NOMO-1 treated with DMSO at 0.1 percent for 48 hours (cell line): ENCODE measurements around the gene PGLYRP3.
A peak's percentile ranks its signal among the peaks of the same experiment; 100 is the strongest.

Experiments
- DNase-seq: peaks from one replicate; lab custom pipeline; 2025; ENCODE audit not compliant: unreplicated experiment; lab: John Stamatoyannopoulos, UW

PGLYRP3 gene, protein sequence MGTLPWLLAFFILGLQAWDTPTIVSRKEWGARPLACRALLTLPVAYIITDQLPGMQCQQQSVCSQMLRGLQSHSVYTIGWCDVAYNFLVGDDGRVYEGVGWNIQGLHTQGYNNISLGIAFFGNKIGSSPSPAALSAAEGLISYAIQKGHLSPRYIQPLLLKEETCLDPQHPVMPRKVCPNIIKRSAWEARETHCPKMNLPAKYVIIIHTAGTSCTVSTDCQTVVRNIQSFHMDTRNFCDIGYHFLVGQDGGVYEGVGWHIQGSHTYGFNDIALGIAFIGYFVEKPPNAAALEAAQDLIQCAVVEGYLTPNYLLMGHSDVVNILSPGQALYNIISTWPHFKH

DNA sequence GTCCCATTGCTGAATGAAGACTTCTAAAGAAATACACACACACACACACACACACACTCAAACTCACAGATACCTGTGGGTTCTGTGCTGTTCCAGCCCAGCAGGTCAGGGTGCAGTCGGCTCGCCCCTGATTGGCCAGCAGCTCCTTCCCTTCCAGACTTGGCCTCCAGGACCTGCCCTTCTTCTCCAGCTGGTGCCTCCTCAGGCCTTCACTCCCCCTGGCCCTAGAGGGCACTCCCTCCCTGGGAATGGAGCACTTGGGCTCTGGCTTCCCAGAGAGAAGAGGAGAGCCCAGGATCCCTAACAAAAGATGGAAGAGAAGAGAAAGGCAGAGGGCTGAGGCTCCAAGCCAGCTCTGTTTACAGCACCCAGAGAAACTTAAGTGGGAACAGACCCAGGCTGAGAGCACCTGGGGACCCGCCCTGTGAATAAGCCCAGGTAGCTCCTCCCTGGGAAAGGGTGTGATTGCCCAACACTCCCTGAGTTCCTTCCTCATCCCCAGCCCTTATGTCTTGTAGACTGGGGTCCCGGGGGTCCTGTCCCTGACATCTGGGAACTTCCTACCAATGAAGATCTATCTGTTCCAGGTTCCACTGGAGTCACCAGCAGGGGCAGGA, at the start of gene PGLYRP3:
PGLYRP3 (minus strand) TSS at position 383 of the 617 bp plus-strand sequence. CDS start 2,287 bp downstream, outside the sequence.
- DNase-seq, result no peak

DNA sequence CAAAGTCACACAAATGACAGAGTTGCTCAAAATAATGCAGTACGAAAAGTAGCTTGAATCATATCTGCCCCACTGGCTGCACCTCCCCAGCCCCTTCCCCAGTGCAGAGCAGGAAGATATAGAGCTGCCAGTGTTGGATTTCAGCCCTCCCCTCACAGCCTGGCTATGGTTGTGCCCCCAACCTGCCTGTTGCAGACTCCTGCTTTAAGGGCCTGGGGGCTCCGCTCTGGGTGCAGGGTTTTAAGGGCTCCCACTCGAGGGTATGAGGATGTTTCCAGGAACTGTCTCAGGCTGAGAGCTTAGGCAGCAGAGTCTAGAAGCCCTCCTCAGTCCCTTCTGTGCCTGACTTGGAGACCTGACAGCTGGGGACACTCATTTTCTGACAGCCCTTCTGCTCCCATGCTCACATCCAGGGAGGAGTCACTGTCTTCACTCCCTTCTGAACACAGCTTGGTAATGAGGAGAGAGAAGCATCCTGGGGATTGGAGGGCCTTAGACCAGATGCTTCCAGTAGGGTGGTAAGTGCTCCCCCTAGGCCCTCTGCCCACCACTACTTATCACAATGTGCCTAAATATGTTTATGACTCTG, 49.5 kb upstream of the PGLYRP3 start:
- DNase-seq, result no peak

DNA sequence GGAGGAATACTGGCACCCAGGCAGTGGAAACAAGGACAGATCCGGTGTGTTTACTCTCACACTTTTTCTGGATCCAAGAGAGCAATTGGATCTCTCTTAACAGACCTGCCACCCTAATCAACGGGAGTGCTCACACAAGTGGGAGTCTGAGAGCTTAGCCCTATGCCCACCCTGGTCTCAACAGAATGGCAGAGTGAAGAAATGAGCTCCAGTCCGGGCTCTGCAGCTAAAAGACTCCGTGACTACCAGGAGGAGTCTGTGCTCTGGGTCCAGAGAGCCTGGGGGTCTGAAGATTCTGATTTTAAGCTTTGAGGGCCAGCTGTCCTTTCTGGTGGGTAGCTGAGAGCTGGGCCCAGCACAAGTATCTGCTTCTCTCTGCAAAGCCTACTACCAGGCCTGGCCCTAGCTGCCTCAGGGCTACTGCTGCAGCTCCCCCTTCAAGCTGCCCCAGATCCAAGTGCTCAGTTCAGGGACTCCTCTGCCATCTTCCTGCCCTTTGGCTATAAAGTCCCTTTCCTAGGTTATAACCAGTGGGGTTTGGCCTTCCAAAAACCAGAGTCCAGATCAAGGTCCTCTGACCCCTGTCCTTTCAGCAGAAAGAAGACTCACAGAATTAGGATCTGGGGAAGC, 48.8 kb upstream of the PGLYRP3 start:
- no peak for DNase-seq

DNA sequence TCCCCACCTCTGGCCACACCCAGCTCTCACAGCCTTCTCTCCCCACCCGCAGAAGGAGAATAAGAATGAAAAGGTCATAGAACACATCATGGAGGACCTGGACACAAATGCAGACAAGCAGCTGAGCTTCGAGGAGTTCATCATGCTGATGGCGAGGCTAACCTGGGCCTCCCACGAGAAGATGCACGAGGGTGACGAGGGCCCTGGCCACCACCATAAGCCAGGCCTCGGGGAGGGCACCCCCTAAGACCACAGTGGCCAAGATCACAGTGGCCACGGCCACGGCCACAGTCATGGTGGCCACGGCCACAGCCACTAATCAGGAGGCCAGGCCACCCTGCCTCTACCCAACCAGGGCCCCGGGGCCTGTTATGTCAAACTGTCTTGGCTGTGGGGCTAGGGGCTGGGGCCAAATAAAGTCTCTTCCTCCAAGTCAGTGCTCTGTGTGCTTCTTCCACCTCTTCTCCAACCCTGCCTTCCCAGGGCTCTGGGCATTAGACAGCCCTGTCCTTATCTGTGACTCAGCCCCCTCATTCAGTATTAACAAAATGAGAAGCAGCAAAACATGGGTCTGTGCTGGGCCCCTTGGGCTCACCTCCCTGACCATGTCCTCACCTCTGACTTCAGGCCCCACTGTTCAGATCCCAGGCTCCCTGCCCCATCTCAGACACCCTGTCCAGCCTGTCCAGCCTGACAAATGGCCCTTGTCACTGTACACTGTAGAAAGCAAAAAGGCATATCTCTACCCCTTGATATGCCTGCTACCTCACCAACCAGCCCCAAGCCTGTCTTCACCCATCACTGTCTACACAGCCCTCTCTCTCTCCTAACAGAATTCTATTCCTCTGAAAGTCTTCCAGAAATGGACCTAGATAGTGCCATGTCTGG, 48.1 kb upstream of the PGLYRP3 start:
- no peak for DNase-seq

DNA sequence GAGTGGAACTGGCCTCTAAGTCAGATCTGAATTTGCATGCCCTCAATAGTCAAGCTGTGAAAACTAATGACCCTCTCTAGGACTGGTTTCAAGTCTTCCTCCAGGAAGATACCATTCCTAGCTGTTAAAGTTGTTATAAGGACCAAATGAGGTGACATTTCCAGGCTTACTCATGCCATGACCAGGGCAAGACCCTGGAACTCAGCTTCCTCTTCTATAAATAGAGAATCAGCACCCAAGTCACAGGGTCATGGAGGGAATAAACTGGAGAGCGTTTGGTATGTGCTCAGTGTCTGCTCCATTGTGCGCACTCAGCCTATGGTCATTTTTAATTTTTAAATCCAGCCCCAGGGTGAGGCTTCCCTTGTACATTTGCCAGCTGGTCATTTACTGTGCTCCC, 47.4 kb upstream of the PGLYRP3 start:
- no peak for DNase-seq

DNA sequence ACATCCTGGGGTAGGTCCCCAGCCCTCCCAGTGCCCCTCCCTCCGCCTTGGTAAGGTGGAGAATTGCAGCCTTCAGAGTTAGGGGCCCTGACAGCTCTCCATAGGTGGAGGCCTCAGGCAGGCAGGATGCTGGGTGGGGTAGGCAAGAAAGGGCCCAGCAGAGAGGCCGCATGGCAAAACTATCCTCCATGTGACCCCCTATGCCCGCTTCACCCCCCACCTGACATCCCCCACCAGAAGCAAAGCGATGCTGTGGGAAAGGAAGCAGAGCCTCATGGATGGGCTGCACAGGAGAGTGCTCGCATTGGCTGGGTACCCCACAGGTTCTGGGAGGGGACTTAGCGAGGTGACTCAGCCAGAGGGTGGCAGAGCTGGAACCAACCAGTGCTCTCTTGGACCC, 46.5 kb upstream of the PGLYRP3 start:
- DNase-seq, result no peak

DNA sequence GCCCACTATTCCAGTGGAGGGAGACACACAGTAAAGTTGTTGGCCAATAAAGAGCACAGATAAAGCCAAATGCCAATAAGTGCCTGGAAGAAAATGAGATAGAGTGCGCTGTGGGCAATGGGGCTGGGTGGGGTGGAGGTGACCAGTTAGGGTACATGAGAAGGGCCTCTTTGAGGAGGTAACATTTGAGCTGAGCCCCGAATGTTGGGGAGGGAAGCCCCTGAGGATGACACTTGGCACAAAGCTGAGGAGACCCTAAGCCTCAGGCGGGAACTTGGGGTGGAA, 45.9 kb upstream of the PGLYRP3 start:
- no peak for DNase-seq

DNA sequence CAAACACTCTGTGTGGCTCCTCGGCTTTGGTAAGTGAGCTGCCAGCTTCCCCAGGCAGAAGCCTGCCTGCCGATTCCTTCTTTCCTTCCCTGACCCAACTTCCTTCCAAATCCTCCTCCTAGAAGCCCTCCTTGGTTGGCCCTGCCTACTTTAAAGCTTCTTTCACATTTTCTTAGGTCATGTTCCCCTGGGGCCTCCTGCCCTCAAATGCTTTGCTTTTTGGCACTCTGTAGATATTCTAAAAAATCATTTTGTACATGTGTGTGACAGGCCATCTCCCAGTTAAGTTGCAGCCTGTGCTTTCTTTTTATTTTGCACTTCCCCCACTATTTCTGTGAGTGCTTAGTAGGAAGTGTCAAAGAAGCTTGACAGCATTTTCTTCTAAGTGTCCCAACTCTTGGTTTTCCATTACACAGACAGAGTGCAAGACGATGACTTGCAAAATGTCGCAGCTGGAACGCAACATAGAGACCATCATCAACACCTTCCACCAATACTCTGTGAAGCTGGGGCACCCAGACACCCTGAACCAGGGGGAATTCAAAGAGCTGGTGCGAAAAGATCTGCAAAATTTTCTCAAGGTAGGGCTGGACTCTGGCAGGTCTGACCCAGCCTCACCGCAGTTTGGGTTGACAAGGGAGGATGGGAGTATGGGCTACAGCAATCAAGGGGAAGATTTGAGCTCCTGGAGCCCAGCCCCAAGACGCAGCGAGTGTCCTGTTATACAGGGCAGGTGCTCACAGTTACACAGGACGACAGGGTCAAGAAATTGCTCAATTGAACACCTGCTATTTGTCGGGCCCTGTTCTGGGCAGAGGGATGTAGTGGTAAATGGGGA, 45.3 kb upstream of the PGLYRP3 start, which contains the start of gene S100A9:
S100A9 (plus strand) TSS at position 2 of the 838 bp plus-strand sequence; CDS start at position 432, 430 bp downstream.
- DNase-seq, result peak; percentile 66

DNA sequence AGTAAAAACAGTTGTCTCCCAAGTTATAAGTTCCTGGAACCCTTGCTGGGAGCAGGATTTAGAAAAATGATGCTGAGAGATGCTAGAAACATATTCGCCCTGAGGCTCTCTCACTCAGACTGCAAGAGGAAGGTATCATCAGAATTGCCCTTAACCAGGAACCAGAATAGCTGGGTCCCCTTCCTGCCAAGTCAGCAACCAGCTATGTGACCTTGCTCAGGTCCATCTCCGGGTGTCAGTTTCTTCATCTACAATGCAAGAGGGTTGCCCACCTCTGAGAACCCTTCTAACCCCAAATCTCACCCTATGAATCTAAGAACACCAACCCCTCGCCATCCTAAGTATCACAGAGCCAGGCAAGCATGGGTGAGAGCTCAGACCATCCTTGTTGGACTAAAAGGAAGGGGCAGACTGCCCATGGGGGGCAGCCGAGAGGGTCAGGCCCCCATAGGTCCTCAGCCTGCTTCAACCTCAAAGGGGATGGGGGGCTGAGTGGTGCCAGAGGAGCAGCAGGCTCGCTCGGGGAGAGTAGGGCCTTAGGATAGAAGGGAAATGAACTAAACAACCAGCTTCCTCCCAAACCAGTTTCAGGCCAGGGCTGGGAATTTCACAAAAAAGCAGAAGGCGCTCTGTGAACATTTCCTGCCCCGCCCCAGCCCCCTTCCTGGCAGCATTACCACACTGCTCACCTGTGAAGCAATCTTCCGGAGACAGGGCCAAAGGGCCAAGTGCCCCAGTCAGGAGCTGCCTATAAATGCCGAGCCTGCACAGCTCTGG, 44.5 kb upstream of the PGLYRP3 start:
- DNase-seq, result peak; percentile 88

DNA sequence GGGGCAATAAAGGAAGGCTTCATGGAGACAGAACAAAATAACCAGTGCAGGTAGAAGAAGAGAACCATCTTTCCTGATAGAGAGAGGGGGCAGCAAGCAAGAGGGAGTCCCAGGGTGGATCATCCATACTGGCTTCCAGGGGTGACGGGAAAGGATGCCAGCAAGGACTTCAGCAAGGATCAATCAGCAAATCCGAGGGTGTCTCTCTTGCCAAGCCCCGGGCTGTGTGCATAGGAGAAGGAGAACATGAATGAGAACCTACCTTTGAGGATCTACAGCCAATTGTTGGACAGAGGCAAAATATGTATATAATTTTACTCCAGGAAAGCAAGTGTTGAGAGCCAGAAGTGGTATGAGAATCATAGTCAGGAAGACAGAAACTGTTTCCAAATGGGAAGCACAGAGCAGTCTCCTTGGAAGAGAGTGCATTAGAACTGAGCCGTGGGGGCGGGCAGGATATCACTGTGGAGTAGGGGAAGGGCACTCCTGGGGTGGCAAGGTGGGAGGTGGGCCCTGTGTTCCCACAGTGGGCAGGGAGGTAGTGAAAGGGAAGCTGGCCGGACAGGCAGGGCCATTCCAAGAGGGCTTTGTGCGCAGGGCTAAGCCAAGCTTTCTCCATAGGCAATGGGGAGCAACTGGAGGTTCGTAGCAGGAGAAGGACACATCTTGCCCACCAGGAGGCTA, 43.8 kb upstream of the PGLYRP3 start:
- no peak for DNase-seq

DNA sequence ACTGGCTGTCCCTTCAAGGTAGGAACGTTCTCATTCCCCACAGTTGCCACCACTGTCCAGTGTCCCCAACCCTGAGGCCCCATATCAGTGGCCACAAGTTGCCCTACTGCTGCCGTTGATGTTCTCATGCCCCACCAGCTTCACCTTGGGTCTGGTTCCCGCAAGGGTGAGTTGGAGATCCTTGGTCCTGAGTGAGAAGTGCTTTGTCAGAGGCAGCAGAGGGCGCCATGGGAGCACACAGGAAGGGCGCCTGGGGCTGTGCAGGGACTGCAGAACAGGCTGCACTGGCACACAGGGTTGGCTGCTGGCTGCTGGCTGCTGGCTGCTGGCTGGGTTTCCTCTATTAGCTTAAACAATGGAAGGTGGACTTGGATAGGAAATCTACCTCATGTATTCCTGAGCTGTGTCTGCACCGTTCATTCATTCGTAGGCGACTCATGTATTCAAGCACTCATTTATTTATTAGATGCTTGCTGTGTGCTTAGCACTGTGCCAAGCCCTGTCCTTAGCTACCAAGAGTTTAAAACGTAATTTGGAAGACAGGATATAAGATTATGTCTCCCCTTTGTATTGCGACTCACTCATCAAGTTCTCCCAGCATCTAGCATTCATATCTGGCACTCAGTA, 42.8 kb upstream of the PGLYRP3 start:
- DNase-seq, result peak; percentile 93

DNA sequence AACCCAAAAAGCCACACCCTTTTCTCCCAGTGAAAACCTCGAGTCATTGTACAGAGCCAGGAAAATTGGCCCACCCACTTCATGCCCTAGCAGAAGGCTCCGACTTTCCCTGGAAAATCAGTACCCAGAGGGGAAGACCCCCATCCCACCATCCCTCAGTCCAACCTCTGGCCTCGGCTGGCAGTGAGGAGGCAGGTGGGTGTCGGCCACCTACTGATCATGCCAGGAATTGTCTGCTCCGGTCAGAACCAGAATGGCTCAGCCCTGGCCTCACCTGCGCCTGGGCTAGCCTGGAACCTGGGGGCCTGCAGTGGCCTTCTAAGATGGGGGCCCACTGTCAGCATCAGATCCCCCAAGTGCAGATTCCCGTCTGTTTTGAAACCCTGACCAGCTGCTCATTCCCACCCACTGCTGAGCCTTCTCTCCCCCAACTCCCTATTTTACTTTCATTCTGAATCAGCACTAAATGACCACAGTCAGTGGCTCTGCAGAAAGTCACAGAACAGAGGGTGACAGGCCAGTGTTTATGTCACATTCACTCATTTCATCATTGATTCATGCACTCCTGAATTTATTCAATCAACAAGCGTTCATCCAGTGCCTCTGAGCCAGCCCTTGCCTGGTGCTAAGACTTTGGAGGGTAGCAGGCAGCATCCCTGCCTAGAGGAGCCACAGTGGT, 41.9 kb upstream of the PGLYRP3 start:
- no peak for DNase-seq

DNA sequence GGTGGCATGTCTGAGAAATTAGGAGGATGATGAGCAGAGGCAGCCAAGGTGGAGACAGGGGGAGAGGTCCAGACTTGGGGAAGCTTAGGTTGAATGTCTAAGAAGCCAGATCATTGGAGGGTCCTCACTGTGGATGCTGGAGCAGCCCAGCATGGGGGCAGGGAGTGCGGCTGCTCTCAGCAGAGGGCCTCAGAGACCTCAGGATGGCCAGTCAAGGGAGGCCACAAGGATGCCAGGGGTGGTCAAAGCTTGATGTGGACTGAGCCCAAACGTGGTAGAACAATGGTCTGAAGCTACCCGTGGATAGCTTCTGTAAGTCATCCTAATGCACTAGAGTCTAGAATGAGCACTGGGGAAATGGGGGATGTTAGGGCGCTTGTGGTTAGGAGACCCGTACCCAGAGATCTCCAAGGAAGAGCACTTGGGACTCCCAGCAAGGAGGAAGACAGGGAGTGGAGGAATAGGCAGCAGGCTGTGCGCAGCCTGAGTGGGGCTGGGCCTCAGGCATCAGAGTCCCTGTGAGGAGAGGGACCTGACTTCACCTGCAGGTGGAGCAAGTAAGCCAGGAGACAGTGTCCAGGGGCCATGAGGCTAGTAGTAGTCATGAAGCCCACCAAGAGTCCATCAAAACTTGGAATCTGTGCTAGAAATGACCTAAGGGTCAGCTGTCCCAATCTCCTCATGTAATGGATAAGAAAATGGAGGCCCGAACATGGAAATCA, 40.6 kb upstream of the PGLYRP3 start:
- no peak for DNase-seq

DNA sequence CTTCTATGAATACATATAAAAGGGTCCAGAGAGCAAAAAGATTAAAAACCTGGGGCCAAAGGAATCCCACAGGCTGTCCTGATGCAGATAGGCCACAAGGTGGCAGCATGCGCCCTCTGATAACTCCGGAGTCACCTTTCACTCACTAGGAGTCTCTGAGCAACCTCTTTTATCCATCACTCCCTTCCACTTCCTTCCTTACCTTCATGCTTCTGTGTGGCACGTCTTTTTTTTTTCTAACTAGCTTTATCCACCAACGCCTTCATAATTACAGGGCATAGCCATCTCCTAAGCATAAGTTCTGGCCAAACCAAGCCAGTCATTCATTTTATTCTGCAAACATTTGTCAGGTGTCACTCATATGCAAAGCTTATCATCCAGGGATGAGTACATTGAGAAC, 39.8 kb upstream of the PGLYRP3 start:
- DNase-seq, result peak; percentile 72

DNA sequence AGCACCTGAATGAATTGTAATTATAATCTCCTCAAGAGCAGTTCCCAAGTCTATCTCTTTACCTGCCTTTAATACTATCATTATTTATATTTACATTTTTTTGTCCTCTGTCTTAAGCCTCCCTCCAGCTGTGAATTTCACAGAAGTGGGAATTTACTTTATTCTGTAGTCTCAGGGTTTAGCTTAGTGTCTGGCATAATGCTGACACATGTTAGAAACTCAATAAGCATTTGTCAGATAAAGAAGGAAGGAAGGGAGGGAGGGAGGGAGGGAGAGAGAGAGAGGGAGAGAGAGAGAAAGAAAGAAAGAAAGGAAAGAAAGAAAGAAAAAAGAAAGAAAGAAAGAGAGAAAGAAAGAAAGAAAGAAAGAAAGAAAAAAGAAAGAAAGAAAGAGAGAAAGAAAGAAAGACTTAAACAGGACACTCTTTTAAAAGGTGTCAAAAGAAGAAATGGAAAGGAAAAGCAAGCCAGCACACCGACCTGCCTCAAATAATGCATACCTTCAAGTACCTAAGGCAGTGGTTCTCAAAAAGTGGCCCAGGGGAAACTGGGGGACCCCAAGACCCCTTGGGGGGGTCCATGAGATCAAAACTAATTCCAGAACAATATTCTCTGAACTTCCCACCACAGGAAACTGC, 37.7 kb upstream of the PGLYRP3 start:
- DNase-seq, result no peak
